Activated B cell treated with CpG ODN at 0.5 μM for 24 hours (primary cell): ENCODE results near the gene KIF26B. TPM values are rescaled to one million over a fixed set of nuclear protein-coding genes. Genes with fewer than 3 reads are reported as not detected.

Experiments
- ATAC-seq: fragments of 200-7000 bp; cut with Tn5 transposase; one replicate; pipeline ENCODE4 v1.10.0; 2021; ENCODE audit warnings: low read depth, mild to moderate bottlenecking, moderate library complexity
- CTCF ChIA-PET: fragments of 350-600 bp; sonication (Branson Sonifier 250); formaldehyde crosslinking; loops from one replicate; lab custom pipeline; 2021; ENCODE audit warnings: antibody characterized with exemption; lab: Charles Lee
- POLR2A ChIA-PET: fragments of 350-600 bp; sonication (Branson Sonifier 250); formaldehyde crosslinking; loops from one replicate; lab custom pipeline; 2021; ENCODE audit warnings: antibody characterized with exemption; lab: Charles Lee
- DNase-seq: peaks from one replicate; pipeline ENCODE4 v3.0.0; 2022
- H3K27ac Mint-ChIP-seq: one replicate; pipeline ENCODE4 v1.8.0; 2020; ENCODE audit warnings: mixed read lengths
- H3K27me3 Mint-ChIP-seq: one replicate; pipeline ENCODE4 v1.8.0; 2021; ENCODE audit warnings: mixed read lengths
- H3K36me3 Mint-ChIP-seq: one replicate; pipeline ENCODE4 v1.8.0; 2021; ENCODE audit warnings: low read depth, mixed read lengths
- H3K4me1 Mint-ChIP-seq: one replicate; pipeline ENCODE4 v1.8.0; 2021; ENCODE audit warnings: mixed read lengths
- H3K4me3 Mint-ChIP-seq: one replicate; pipeline ENCODE4 v1.8.0; 2020; ENCODE audit warnings: mild to moderate bottlenecking, mixed read lengths
- H3K9me3 Mint-ChIP-seq: one replicate; pipeline ENCODE4 v1.8.0; 2020; ENCODE audit warnings: mixed read lengths
- CTCF ChIP-seq: fragments of 200-600 bp; IDR thresholded peaks from one replicate; pipeline ENCODE4 v1.8.0; 2022; ENCODE audit warnings: antibody characterized with exemption, mild to moderate bottlenecking
- intact Hi-C: fragments of 100-400 bp; cut with micrococcal nuclease; formaldehyde crosslinking; loops from one replicate; pipeline ENCODE4 v1.15.1; 2024
- total RNA-seq: library from RNA; stranded (reverse); gene quantifications from 2 replicates; pipeline ENCODE4 v1.2.3, GENCODE V29; 2022

KIF26B gene
- total RNA-seq, 1 donor from 2014 or later: 1.7 TPM

- no peaks in the 10 kb centered on the region for H3K27me3 Mint-ChIP-seq
- intact Hi-C loops: no loop called here
- no peak overlapping the region for H3K4me3 Mint-ChIP-seq
- TF ChIP-seq CTCF: no peak
- no peak overlapping the region for H3K27ac Mint-ChIP-seq
- H3K36me3 Mint-ChIP-seq: no peaks in the 10 kb centered on the region
- ChIA-PET CTCF (no interaction called here), POLR2A (no interaction called here)
- peaks cover under 1% of the 10 kb centered on the region for H3K9me3 Mint-ChIP-seq
- no peak for DNase-seq
- no peak for ATAC-seq
- H3K4me1 Mint-ChIP-seq: no peaks in the 10 kb centered on the region
Measured at GRCh38 chr1:245248231-245248731, 93.5 kb downstream of the KIF26B start.

- CTCF ChIA-PET: no interaction called here
- Mint-ChIP-seq H3K9me3 (peaks cover 2% of the 10 kb centered on the region), H3K4me1 (peaks cover 3% of the 10 kb centered on the region), H3K27ac (no peak overlapping the region), H3K27me3 (peaks cover 4% of the 10 kb centered on the region), H3K36me3 (no peaks in the 10 kb centered on the region), H3K4me3 (no peak overlapping the region)
- POLR2A ChIA-PET: no interaction called here
- TF ChIP-seq CTCF: no peak
- ATAC-seq (no peak), DNase-seq (no peak)
- intact Hi-C loops: no loop called here
Measured at GRCh38 chr1:245255783-245256182, 101.0 kb downstream of the KIF26B start.

- peaks cover 3% of the 10 kb centered on the region for H3K4me1 Mint-ChIP-seq
- H3K36me3 Mint-ChIP-seq: no peaks in the 10 kb centered on the region
- peaks cover 5% of the 10 kb centered on the region for H3K27me3 Mint-ChIP-seq
- H3K4me3 Mint-ChIP-seq: no peak overlapping the region
- ATAC-seq (no peak), DNase-seq (no peak)
- no peak overlapping the region for H3K27ac Mint-ChIP-seq
- intact Hi-C loops: no loop called here
- TF ChIP-seq CTCF: no peak
- peaks cover 2% of the 10 kb centered on the region for H3K9me3 Mint-ChIP-seq
- POLR2A ChIA-PET: no interaction called here
- CTCF ChIA-PET: no interaction called here
Measured at GRCh38 chr1:245256528-245256927, 101.7 kb downstream of the KIF26B start.

GRCh38 chr1:245258271-245258920, 103.6 kb downstream of the KIF26B start:
- ChIA-PET POLR2A (no interaction called here), CTCF (no interaction called here)
- intact Hi-C loops: no loop called here
- H3K4me1 Mint-ChIP-seq: peaks cover 3% of the 10 kb centered on the region
- H3K27me3 Mint-ChIP-seq: peaks cover 5% of the 10 kb centered on the region
- H3K9me3 Mint-ChIP-seq: peaks cover under 1% of the 10 kb centered on the region
- TF ChIP-seq CTCF: no peak
- no peaks in the 10 kb centered on the region for H3K36me3 Mint-ChIP-seq
- H3K27ac Mint-ChIP-seq: no peak overlapping the region
- DNase-seq (no peak), ATAC-seq (no peak)
- no peak overlapping the region for H3K4me3 Mint-ChIP-seq

GRCh38 chr1:245260110-245260882, 105.5 kb downstream of the KIF26B start:
- ChIA-PET CTCF (no interaction called here), POLR2A (no interaction called here)
- H3K9me3 Mint-ChIP-seq: no peaks in the 10 kb centered on the region

More at GRCh38 chr1:245260110-245260882, 105.5 kb downstream of the KIF26B start:
- Mint-ChIP-seq H3K27me3 (peaks cover 4% of the 10 kb centered on the region), H3K36me3 (no peaks in the 10 kb centered on the region), H3K4me1 (peaks cover 3% of the 10 kb centered on the region), H3K4me3 (no peak overlapping the region), H3K27ac (no peak overlapping the region)
- no peak for DNase-seq
- no peak for TF ChIP-seq CTCF
- no peak for ATAC-seq
- intact Hi-C loops: no loop called here
